Nephron (organoid): Measurements from ENCODE around the gene TIMM10.

ENCODE experiments used
- H3K27ac Mint-ChIP-seq, 3 experiments: 2 replicates each; pipeline ENCODE4 v1.8.0; 2020; ENCODE audit warnings: mixed read lengths in 3 of 3, mild to moderate bottlenecking in 2 of 3, moderate library complexity in 1 of 3
- H3K27me3 Mint-ChIP-seq: 2 replicates; pipeline ENCODE4 v1.8.0; 2021; ENCODE audit warnings: low read depth, mild to moderate bottlenecking, moderate library complexity, mixed read lengths
- H3K36me3 Mint-ChIP-seq: 2 replicates; pipeline ENCODE4 v1.8.0; 2020; ENCODE audit warnings: low read depth, mixed read lengths
- H3K4me1 Mint-ChIP-seq: 2 replicates; pipeline ENCODE4 v1.8.0; 2020; ENCODE audit warnings: mixed read lengths
- H3K4me3 Mint-ChIP-seq, 3 experiments: 2 replicates each; pipeline ENCODE4 v1.8.0; 2020; ENCODE audit warnings: mild to moderate bottlenecking in 3 of 3, mixed read lengths in 3 of 3, moderate library complexity in 2 of 3
- H3K9me3 Mint-ChIP-seq: 2 replicates; pipeline ENCODE4 v1.8.0; 2020; ENCODE audit warnings: mixed read lengths
- CTCF ChIP-seq, 3 experiments: fragments of 200-600 bp; sonication (generic); IDR thresholded peaks; one replicate each; pipeline ENCODE4 v1.5.0; 2021; ENCODE audit warnings: antibody characterized with exemption in 3 of 3; ENCODE audit not compliant: unreplicated experiment in 3 of 3

Gene TIMM10

DNA sequence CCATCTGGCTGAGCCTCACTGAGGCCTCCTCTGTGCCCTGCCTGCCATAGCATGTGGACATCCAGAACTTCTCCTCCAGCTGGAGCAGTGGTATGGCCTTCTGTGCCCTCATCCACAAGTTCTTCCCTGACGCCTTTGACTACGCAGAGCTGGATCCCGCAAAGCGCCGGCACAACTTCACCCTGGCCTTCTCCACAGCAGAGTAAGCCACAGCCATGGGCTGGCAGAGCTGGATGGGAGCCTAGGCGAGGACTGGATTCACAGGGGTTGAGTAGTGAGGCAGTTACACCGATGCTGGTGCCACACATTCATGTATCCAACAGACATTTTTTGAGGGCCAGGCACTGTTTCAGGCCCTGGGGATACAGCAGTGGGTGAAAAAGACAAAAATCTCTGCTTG, 15.9 kb upstream of the TIMM10 start:
- H3K36me3 Mint-ChIP-seq = no peaks in the 10 kb centered on the region
- peaks cover 3% of the 10 kb centered on the region for H3K4me1 Mint-ChIP-seq
- no peak overlapping the region for H3K27ac Mint-ChIP-seq
- H3K9me3 Mint-ChIP-seq = no peaks in the 10 kb centered on the region
- H3K27me3 Mint-ChIP-seq = peaks cover 4% of the 10 kb centered on the region
- H3K4me3 Mint-ChIP-seq = no peak overlapping the region
- no peak for TF ChIP-seq CTCF (IDR thresholded peaks at IDR 0.05; ENCODE audit: unreplicated experiment in 3 of 3)

DNA sequence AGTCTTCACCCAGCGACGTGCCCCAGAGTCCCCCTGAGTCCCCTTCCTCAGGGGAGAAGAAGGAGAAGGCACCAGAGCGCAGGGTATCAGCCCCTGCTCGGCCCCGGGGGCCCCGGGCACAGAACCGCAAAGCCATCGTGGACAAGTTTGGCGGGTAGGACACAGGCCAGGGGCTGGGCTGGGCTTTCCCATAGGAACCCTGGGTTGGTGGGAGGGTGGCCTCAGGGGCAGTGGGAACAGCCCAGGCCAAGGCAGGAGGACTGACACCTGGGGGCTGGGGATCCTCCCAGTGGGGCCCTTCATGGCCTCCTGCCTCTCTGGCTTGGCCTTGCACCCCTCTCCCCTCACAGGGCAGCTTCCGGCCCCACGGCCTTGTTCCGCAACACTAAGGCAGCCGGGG, 15.3 kb upstream of the TIMM10 start:
- Mint-ChIP-seq H3K4me1 (peaks cover 9% of the 10 kb centered on the region), H3K4me3 (no peak overlapping the region), H3K27ac (no peak overlapping the region), H3K27me3 (peaks cover 4% of the 10 kb centered on the region), H3K36me3 (no peaks in the 10 kb centered on the region), H3K9me3 (no peaks in the 10 kb centered on the region)
- TF ChIP-seq CTCF (IDR thresholded peaks at IDR 0.05; ENCODE audit: unreplicated experiment in 3 of 3) = no peak

GRCh38 chr11:57544566-57544965, 14.0 kb upstream of the TIMM10 start:
- Mint-ChIP-seq H3K4me3 (no peak overlapping the region), H3K9me3 (no peaks in the 10 kb centered on the region), H3K27me3 (peaks cover 4% of the 10 kb centered on the region), H3K27ac (no peak overlapping the region), H3K4me1 (peaks cover 15% of the 10 kb centered on the region), H3K36me3 (no peaks in the 10 kb centered on the region)
- no peak for TF ChIP-seq CTCF (IDR thresholded peaks at IDR 0.05; ENCODE audit: unreplicated experiment in 3 of 3)

GRCh38 chr11:57543593-57543992, 13.0 kb upstream of the TIMM10 start:
- TF ChIP-seq CTCF (IDR thresholded peaks at IDR 0.05; ENCODE audit: unreplicated experiment in 3 of 3) = no peak
- H3K27me3 Mint-ChIP-seq = peaks cover 4% of the 10 kb centered on the region
- no peaks in the 10 kb centered on the region for H3K9me3 Mint-ChIP-seq
- no peak overlapping the region for H3K27ac Mint-ChIP-seq
- no peaks in the 10 kb centered on the region for H3K36me3 Mint-ChIP-seq
- no peak overlapping the region for H3K4me3 Mint-ChIP-seq
- H3K4me1 Mint-ChIP-seq = peaks cover 16% of the 10 kb centered on the region

- Mint-ChIP-seq H3K27me3 (peaks cover 4% of the 10 kb centered on the region), H3K4me1 (peaks cover 24% of the 10 kb centered on the region), H3K36me3 (no peaks in the 10 kb centered on the region)
These were observed 12.0 kb upstream of the TIMM10 start for GRCh38 chr11:57542582-57542981.

More at GRCh38 chr11:57542582-57542981, 12.0 kb upstream of the TIMM10 start:
- TF ChIP-seq CTCF (IDR thresholded peaks at IDR 0.05; ENCODE audit: unreplicated experiment in 3 of 3) = no peak
- H3K27ac Mint-ChIP-seq = no peak overlapping the region
- no peaks in the 10 kb centered on the region for H3K9me3 Mint-ChIP-seq
- H3K4me3 Mint-ChIP-seq = no peak overlapping the region
